Neural progenitor cell (in vitro differentiated cells): Measurements from ENCODE around the gene BTBD9. TPM values are rescaled to one million over a fixed set of nuclear protein-coding genes. Genes with fewer than 3 reads are reported as not detected.

Source experiments
- DNase-seq: peaks from one replicate; pipeline ENCODE4 v3.0.0-alpha.2; 2016; ENCODE audit warnings: low spot score
- H2AFZ ChIP-seq: fragments of 200-600 bp; sonication (generic); replicated peaks from 2 replicates; pipeline ENCODE4 v1.6.1; 2016; ENCODE audit warnings: antibody characterized with exemption
- H3F3A ChIP-seq: fragments of 200-600 bp; sonication (generic); 2 replicates; pipeline ENCODE4 v1.6.1; 2016; ENCODE audit warnings: antibody characterized with exemption, low read depth
- H3K27ac ChIP-seq: fragments of 200-600 bp; sonication (generic); 2 replicates; pipeline ENCODE4 v1.5.1; 2016; ENCODE audit warnings: mild to moderate bottlenecking
- H3K27me3 ChIP-seq: fragments of 200-600 bp; sonication (generic); 2 replicates; pipeline ENCODE4 v1.6.1; 2016; ENCODE audit warnings: mild to moderate bottlenecking, moderate library complexity
- H3K36me3 ChIP-seq: fragments of 200-600 bp; sonication (generic); 2 replicates; pipeline ENCODE4 v1.5.1; 2016
- H3K4me1 ChIP-seq: fragments of 200-600 bp; sonication (generic); 2 replicates; pipeline ENCODE4 v1.6.1; 2016; ENCODE audit warnings: mixed run types
- H3K4me2 ChIP-seq: fragments of 200-600 bp; sonication (generic); 2 replicates; pipeline ENCODE4 v1.6.1; 2016
- H3K4me3 ChIP-seq: fragments of 200-600 bp; sonication (generic); 2 replicates; pipeline ENCODE4 v1.5.1; 2016
- H3K79me2 ChIP-seq: fragments of 200-600 bp; sonication (generic); 2 replicates; pipeline ENCODE4 v1.6.1; 2016; ENCODE audit warnings: low read depth
- H3K9ac ChIP-seq: fragments of 200-600 bp; sonication (generic); 2 replicates; pipeline ENCODE4 v1.6.1; 2016
- H3K9me3 ChIP-seq: fragments of 200-600 bp; sonication (generic); 2 replicates; pipeline ENCODE4 v1.5.1; 2016; ENCODE audit warnings: low read depth
- H4K20me1 ChIP-seq: fragments of 200-600 bp; sonication (generic); 2 replicates; pipeline ENCODE4 v1.6.1; 2016; ENCODE audit warnings: low read depth
- H3K27ac Mint-ChIP-seq: 3 replicates; pipeline ENCODE4 v1.8.0; 2021; ENCODE audit warnings: mixed read lengths
- H3K27me3 Mint-ChIP-seq: 2 replicates; pipeline ENCODE4 v1.8.0; 2022; ENCODE audit warnings: low read depth, mild to moderate bottlenecking, inconsistent platforms, moderate library complexity, mixed read lengths; ENCODE audit not compliant: insufficient read depth
- H3K36me3 Mint-ChIP-seq: 3 replicates; pipeline ENCODE4 v1.8.0; 2021; ENCODE audit warnings: mixed read lengths
- H3K4me1 Mint-ChIP-seq: 3 replicates; pipeline ENCODE4 v1.8.0; 2021; ENCODE audit warnings: mixed read lengths
- H3K4me3 Mint-ChIP-seq: 3 replicates; pipeline ENCODE4 v1.8.0; 2021; ENCODE audit warnings: mild to moderate bottlenecking, moderate library complexity, mixed read lengths
- H3K9me3 Mint-ChIP-seq: 3 replicates; pipeline ENCODE4 v1.8.0; 2020; ENCODE audit warnings: mixed read lengths
- EZH2 ChIP-seq: fragments of 200-600 bp; sonication (generic); IDR thresholded peaks from 2 replicates; pipeline ENCODE4 v1.6.1; 2017; ENCODE audit warnings: antibody characterized with exemption, mild to moderate bottlenecking, moderate library complexity
- EZH2phosphoT487 ChIP-seq: fragments of 200-600 bp; sonication (generic); IDR thresholded peaks from 2 replicates; pipeline ENCODE4 v1.6.1; 2017; ENCODE audit warnings: antibody characterized with exemption
- total RNA-seq: library from RNA; depleted of rRNA; stranded (reverse); fragments of >200 nt; gene quantifications from 2 replicates; pipeline ENCODE4 v1.2.3, GENCODE V29; 2015; ENCODE audit warnings: low replicate concordance
- TF ChIP-seq, protein P1 (sequence below): fragments of 200-600 bp; sonication (generic); IDR thresholded peaks from 2 replicates; pipeline ENCODE4 v1.5.1; 2017; ENCODE audit warnings: antibody characterized with exemption, mild to moderate bottlenecking

Gene BTBD9
- total RNA-seq, 1 donor from 2014 or later, result 16.9 TPM

- no peak for DNase-seq
Measured at GRCh38 chr6:38555606-38556005, 84.1 kb downstream of the BTBD9 start.

DNA sequence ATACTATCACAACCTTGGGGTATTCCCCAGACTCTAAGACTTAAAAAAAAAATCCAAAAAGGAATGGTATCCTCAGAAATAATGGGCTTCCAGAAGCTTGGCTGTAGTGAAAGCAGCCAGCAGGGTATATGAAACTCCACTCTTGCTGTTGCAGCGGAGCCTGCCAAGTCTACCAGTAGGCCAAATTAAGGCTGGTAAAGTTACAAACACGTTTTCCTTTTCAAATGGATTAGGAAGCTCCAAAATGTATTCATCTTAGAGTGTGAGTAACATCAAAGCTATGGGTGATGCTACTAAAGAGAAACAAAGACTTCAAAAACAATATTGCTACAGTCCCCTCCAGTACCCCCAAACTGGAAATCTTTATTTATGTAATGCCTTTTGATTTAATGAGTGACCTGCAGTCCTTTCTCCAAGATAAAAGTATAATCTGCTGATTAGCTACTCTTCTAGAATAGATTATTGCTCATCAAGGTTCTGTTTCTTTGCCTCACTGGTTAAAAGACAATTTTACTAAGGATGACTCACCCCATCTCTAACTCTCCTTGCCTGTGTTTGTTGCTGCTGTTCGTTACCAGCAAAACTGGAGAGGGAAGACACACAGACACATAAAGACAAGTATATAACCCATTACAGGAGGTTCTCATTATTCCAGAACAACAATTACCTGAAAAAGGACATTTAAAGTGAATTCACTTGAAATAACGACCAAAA is 84.9 kb downstream of the BTBD9 start:
- H3K27ac ChIP-seq, result no peak overlapping the region
- H3K9ac ChIP-seq, result no peak overlapping the region
- no peak for TF ChIP-seq EZH2
- TF ChIP-seq EZH2phosphoT487, result no peak
- TF ChIP-seq, protein P1, sequence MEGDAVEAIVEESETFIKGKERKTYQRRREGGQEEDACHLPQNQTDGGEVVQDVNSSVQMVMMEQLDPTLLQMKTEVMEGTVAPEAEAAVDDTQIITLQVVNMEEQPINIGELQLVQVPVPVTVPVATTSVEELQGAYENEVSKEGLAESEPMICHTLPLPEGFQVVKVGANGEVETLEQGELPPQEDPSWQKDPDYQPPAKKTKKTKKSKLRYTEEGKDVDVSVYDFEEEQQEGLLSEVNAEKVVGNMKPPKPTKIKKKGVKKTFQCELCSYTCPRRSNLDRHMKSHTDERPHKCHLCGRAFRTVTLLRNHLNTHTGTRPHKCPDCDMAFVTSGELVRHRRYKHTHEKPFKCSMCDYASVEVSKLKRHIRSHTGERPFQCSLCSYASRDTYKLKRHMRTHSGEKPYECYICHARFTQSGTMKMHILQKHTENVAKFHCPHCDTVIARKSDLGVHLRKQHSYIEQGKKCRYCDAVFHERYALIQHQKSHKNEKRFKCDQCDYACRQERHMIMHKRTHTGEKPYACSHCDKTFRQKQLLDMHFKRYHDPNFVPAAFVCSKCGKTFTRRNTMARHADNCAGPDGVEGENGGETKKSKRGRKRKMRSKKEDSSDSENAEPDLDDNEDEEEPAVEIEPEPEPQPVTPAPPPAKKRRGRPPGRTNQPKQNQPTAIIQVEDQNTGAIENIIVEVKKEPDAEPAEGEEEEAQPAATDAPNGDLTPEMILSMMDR, result no peak
- no peak overlapping the region for H3K4me2 ChIP-seq
- H2AFZ ChIP-seq, result no peak overlapping the region
- Mint-ChIP-seq H3K4me3 (no peak overlapping the region), H3K27ac (no peak overlapping the region), H3K36me3 (no peaks in the 10 kb centered on the region), H3K4me1 (peaks cover 9% of the 10 kb centered on the region), H3K9me3 (no peaks in the 10 kb centered on the region), H3K27me3 (no peaks in the 10 kb centered on the region)
- DNase-seq, result no peak
- no peaks in the 10 kb centered on the region for H3K27me3 ChIP-seq
- H3K4me3 ChIP-seq, result no peak overlapping the region
- H3K9me3 ChIP-seq, result no peaks in the 10 kb centered on the region
- H3K4me1 ChIP-seq, result no peaks in the 10 kb centered on the region
- H4K20me1 ChIP-seq, result no peaks in the 10 kb centered on the region
- no peaks in the 10 kb centered on the region for H3K79me2 ChIP-seq
- H3K36me3 ChIP-seq, result no peaks in the 10 kb centered on the region
- peaks cover 6% of the 10 kb centered on the region for H3F3A ChIP-seq

More at GRCh38 chr6:38555606-38556005, 84.1 kb downstream of the BTBD9 start:
- no peaks in the 10 kb centered on the region for H3K27me3 Mint-ChIP-seq
- H3K4me3 ChIP-seq, result no peak overlapping the region
- no peak overlapping the region for H3K27ac ChIP-seq
- H3K4me3 Mint-ChIP-seq, result no peak overlapping the region
- H3K9me3 Mint-ChIP-seq, result no peaks in the 10 kb centered on the region
- no peaks in the 10 kb centered on the region for H3K4me1 ChIP-seq
- TF ChIP-seq, protein P1, result no peak
- TF ChIP-seq EZH2 (no peak), EZH2phosphoT487 (no peak)
- no peaks in the 10 kb centered on the region for H3K36me3 ChIP-seq
- no peak overlapping the region for H2AFZ ChIP-seq
- peaks cover 6% of the 10 kb centered on the region for H3F3A ChIP-seq
- H4K20me1 ChIP-seq, result no peaks in the 10 kb centered on the region
- H3K9ac ChIP-seq, result no peak overlapping the region
- H3K9me3 ChIP-seq, result no peaks in the 10 kb centered on the region
- H3K4me2 ChIP-seq, result no peak overlapping the region
- no peaks in the 10 kb centered on the region for H3K79me2 ChIP-seq
- H3K36me3 Mint-ChIP-seq, result no peaks in the 10 kb centered on the region
- peaks cover 9% of the 10 kb centered on the region for H3K4me1 Mint-ChIP-seq
- H3K27ac Mint-ChIP-seq, result no peak overlapping the region
- no peaks in the 10 kb centered on the region for H3K27me3 ChIP-seq

DNA sequence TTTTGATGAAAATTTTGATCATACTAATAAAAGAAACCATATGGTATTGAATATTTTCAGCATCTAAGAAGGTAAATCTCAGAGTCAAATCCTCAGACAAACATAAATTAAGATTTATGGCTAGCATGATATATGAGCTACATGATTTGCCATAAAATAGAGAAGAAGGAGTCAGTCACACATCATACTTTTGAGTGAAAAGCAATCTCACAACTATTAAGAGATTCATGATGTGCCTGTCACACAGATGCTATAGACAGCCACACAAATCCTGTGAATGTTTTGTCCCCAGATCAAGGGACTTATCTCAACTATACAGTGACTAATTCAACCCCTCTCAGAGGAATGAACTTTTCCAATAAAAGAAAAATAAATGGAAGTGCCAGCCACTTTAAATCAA is 85.7 kb downstream of the BTBD9 start:
- Histone ChIP-seq H3K79me2 (no peaks in the 10 kb centered on the region), H3K9me3 (no peaks in the 10 kb centered on the region), H3F3A (peaks cover 6% of the 10 kb centered on the region), H3K27me3 (no peaks in the 10 kb centered on the region), H3K9ac (no peak overlapping the region), H4K20me1 (no peaks in the 10 kb centered on the region), H3K36me3 (no peaks in the 10 kb centered on the region), H2AFZ (no peak overlapping the region), H3K27ac (no peak overlapping the region), H3K4me1 (no peaks in the 10 kb centered on the region), H3K4me2 (no peak overlapping the region), H3K4me3 (no peak overlapping the region)
- DNase-seq, result no peak
- Mint-ChIP-seq H3K27ac (no peak overlapping the region), H3K36me3 (no peaks in the 10 kb centered on the region), H3K9me3 (no peaks in the 10 kb centered on the region), H3K4me3 (no peak overlapping the region), H3K27me3 (no peaks in the 10 kb centered on the region), H3K4me1 (peaks cover 9% of the 10 kb centered on the region)
- TF ChIP-seq, protein P1, result no peak
- no peak for TF ChIP-seq EZH2phosphoT487
- no peak for TF ChIP-seq EZH2
